SK-N-SH treated with all-trans-retinoic acid at 6 μM for 48 hours (cell line): ENCODE measurements around the gene TBC1D16.

ENCODE experiments used
- ARNTL ChIP-seq: fragments of 450-650 bp; formaldehyde crosslinking; IDR thresholded peaks from 2 replicates; pipeline ENCODE4 v1.5.0; 2020; ENCODE audit warnings: low read depth, mild to moderate bottlenecking, moderate library complexity, borderline replicate concordance
- CSDC2 ChIP-seq: fragments of 250-450 bp; sonication (Bioruptor Pico); IDR thresholded peaks from 2 replicates; pipeline ENCODE4 v1.5.0; 2020; ENCODE audit warnings: mild to moderate bottlenecking, moderate library complexity
- GLIS3 ChIP-seq: fragments of 250-450 bp; sonication (Bioruptor Pico); IDR thresholded peaks from 2 replicates; pipeline ENCODE4 v1.5.0; 2020; ENCODE audit warnings: mild to moderate bottlenecking, moderate library complexity
- ISL1 ChIP-seq: fragments of 250-450 bp; sonication (Bioruptor Pico); IDR thresholded peaks from 2 replicates; pipeline ENCODE4 v2.1.2; 2022; ENCODE audit warnings: mild to moderate bottlenecking, moderate library complexity
- PATZ1 ChIP-seq: fragments of 250-450 bp; sonication (Bioruptor Pico); IDR thresholded peaks from 2 replicates; pipeline ENCODE4 v1.8.0; 2020; ENCODE audit warnings: mild to moderate bottlenecking, moderate library complexity, borderline replicate concordance
- RARB ChIP-seq: fragments of 250-450 bp; sonication (Bioruptor Pico); IDR thresholded peaks from 2 replicates; pipeline ENCODE4 v1.8.0; 2021; ENCODE audit warnings: mild to moderate bottlenecking, moderate library complexity
- SNAI2 ChIP-seq: fragments of 250-450 bp; sonication (Bioruptor Pico); IDR thresholded peaks from 2 replicates; pipeline ENCODE4 v1.5.0; 2020; ENCODE audit warnings: mild to moderate bottlenecking, moderate library complexity
- TOX ChIP-seq: fragments of 250-450 bp; sonication (Bioruptor Pico); IDR thresholded peaks from 2 replicates; pipeline ENCODE4 v1.8.0; 2021; ENCODE audit warnings: mild to moderate bottlenecking, moderate library complexity, borderline replicate concordance
- ZFP3 ChIP-seq: fragments of 250-450 bp; sonication (Bioruptor Pico); IDR thresholded peaks from 2 replicates; pipeline ENCODE4 v1.5.0; 2020; ENCODE audit warnings: mild to moderate bottlenecking, moderate library complexity
- ZFP30 ChIP-seq: fragments of 450-650 bp; formaldehyde crosslinking; IDR thresholded peaks from 2 replicates; pipeline ENCODE4 v1.5.0; 2022; ENCODE audit warnings: mild to moderate bottlenecking, moderate library complexity
- ZNF8 ChIP-seq: fragments of 450-650 bp; formaldehyde crosslinking; IDR thresholded peaks from 2 replicates; pipeline ENCODE4 v1.5.0; 2020; ENCODE audit warnings: mild to moderate bottlenecking, moderate library complexity

DNA sequence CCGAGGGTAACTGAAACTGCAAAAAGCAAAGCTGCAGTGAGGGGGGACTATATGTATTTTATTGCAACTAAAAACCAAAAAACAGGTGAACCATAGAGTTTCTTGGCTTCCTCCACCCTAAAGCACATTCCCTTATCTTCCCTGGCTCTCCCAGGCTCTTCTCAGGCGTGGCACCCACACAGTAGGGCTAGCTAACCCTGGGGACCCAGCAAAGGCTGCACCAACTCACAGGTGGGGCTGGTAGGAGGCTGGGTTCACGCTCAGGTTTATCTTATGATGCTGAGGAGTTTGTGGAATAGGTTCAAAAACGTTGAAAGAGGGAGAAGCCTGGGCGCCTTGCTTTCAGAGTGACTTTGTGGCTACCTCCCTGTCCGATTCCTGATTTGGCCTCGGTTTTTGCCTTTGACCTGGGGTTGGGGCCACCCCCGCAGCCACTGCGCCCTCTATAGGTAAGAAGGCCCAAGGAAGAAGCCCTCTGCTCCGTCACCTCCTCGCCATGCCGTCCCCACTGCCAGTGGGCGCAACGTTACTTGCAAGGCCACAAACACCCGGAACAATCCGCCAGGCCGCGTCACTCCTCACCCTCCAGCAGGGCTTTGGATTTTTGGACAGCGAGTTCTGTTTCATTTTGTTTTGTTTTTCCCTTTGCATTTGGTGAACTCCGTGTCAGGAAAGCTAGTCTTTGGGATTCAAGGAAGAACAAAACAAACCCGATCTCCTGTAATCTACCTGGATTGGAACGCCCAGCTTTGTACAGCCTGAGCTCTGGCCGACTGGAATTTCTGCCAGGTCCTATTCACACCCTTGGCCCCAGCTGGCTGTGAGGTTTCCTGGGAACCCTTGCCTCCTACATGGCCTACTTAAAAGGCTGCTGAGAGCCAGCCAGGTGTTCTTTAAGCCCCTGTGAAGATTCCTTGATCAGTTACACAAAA, 60.8 kb downstream of the TBC1D16 start:
- TF ChIP-seq PATZ1 (CRISPR knock-in tag), result no peak
- no peak for TF ChIP-seq RARB (CRISPR knock-in tag)
- TF ChIP-seq TOX, result no peak
- no peak for TF ChIP-seq SNAI2 (CRISPR knock-in tag)
- TF ChIP-seq ZFP3 (CRISPR knock-in tag), result no peak
- no peak for TF ChIP-seq ARNTL (CRISPR knock-in tag)
- TF ChIP-seq GLIS3 (CRISPR knock-in tag), result no peak
- no peak for TF ChIP-seq ISL1 (CRISPR knock-in tag)
- TF ChIP-seq ZFP30, result no peak
- no peak for TF ChIP-seq CSDC2 (CRISPR knock-in tag)
- TF ChIP-seq ZNF8 (CRISPR knock-in tag), result no peak
